Mucosa of rectum (tissue), 2 donors: ENCODE data around the gene ACKR4.
"Not testable (repeated sequence)": the region's sequence is repeated elsewhere in the genome, so short reads cannot be mapped to it uniquely, and the experiment has no call there.

Experiments
- H3K27ac ChIP-seq, 2 donors: one replicate each; pipeline ENCODE4 v1.7.0; 2013; ENCODE audit warnings: inconsistent platforms in 2 of 2, low read depth in 2 of 2, low read length in 2 of 2
- H3K27me3 ChIP-seq, 2 donors: one replicate each; pipeline ENCODE4 v1.7.0; 2013; ENCODE audit warnings: low read length in 2 of 2; ENCODE audit not compliant: control insufficient read depth in 2 of 2, insufficient read depth in 2 of 2
- H3K36me3 ChIP-seq, 2 donors: one replicate each; pipeline ENCODE4 v1.7.0; 2013; ENCODE audit warnings: low read length in 2 of 2; ENCODE audit not compliant: control insufficient read depth in 2 of 2, insufficient read depth in 2 of 2
- H3K4me1 ChIP-seq, 2 donors: one replicate each; pipeline ENCODE4 v1.7.0; 2013; ENCODE audit warnings: low read length in 2 of 2, mild to moderate bottlenecking in 1 of 2; ENCODE audit not compliant: control insufficient read depth in 2 of 2, insufficient read depth in 2 of 2
- H3K4me3 ChIP-seq, 2 donors: one replicate each; pipeline ENCODE4 v1.7.0; 2013; ENCODE audit warnings: low read length in 2 of 2
- H3K9ac ChIP-seq, 2 donors: one replicate each; pipeline ENCODE4 v1.7.0; 2013; ENCODE audit warnings: low read length in 2 of 2, low read depth in 1 of 2, mild to moderate bottlenecking in 1 of 2
- H3K9me3 ChIP-seq, 2 donors: one replicate each; pipeline ENCODE4 v1.7.0; 2013; ENCODE audit warnings: low read length in 2 of 2; ENCODE audit not compliant: control insufficient read depth in 2 of 2
- donor health status: healthy.
- donor health status: Normal muscosa, but diverticular disease.

ACKR4 gene

GRCh38 chr3:132596816-132597433 lies at the start of gene ACKR4:
ACKR4 (plus strand) TSS chr3:132597270; CDS start chr3:132600398, 3,128 bp downstream.
- H3K9ac ChIP-seq, result no peak within 1 kb of the TSS
- no peaks in the 10 kb centered on the region for H3K9me3 ChIP-seq
- H3K36me3 ChIP-seq, result peaks cover 0 to 8% of the 10 kb centered on the region in 2 donors
- H3K27me3 ChIP-seq, result no peaks in the 10 kb centered on the region
- no peak within 1 kb of the TSS for H3K27ac ChIP-seq
- no peaks in the 10 kb centered on the region for H3K4me1 ChIP-seq
- H3K4me3 ChIP-seq, result peak within 1 kb of the TSS; percentile 9 to 31

- H3K36me3 ChIP-seq, result no peaks in the 10 kb centered on the region
- no peaks in the 10 kb centered on the region for H3K9me3 ChIP-seq
- no peak overlapping the region for H3K4me3 ChIP-seq
- no peaks in the 10 kb centered on the region for H3K4me1 ChIP-seq
- H3K9ac ChIP-seq, result no peak overlapping the region
- H3K27ac ChIP-seq, result no peak overlapping the region
- no peaks in the 10 kb centered on the region for H3K27me3 ChIP-seq
These were observed 47.9 kb upstream of the ACKR4 start for GRCh38 chr3:132549169-132549568.

GRCh38 chr3:132549890-132550578 lies 47.0 kb upstream of the ACKR4 start:
- Histone ChIP-seq H3K36me3 (no peaks in the 10 kb centered on the region), H3K9ac (no peak overlapping the region), H3K27ac (no peak overlapping the region), H3K4me1 (no peaks in the 10 kb centered on the region), H3K9me3 (no peaks in the 10 kb centered on the region), H3K27me3 (no peaks in the 10 kb centered on the region), H3K4me3 (no peak overlapping the region)

- no peak overlapping the region for H3K4me3 ChIP-seq
- no peak overlapping the region for H3K9ac ChIP-seq
- H3K4me1 ChIP-seq, result no peaks in the 10 kb centered on the region
- no peaks in the 10 kb centered on the region for H3K9me3 ChIP-seq
- H3K27ac ChIP-seq, result no peak overlapping the region
- H3K36me3 ChIP-seq, result no peaks in the 10 kb centered on the region
- H3K27me3 ChIP-seq, result no peaks in the 10 kb centered on the region
These were observed 46.3 kb upstream of the ACKR4 start for GRCh38 chr3:132550579-132551305.

GRCh38 chr3:132553826-132554225 lies 43.2 kb upstream of the ACKR4 start:
- no peaks in the 10 kb centered on the region for H3K27me3 ChIP-seq
- no peak overlapping the region for H3K4me3 ChIP-seq
- H3K9me3 ChIP-seq, result no peaks in the 10 kb centered on the region
- H3K36me3 ChIP-seq, result peaks cover 0 to 5% of the 10 kb centered on the region in 2 donors
- H3K4me1 ChIP-seq, result no peaks in the 10 kb centered on the region
- no peak overlapping the region for H3K27ac ChIP-seq
- H3K9ac ChIP-seq, result no peak overlapping the region

- H3K4me3 ChIP-seq, result no peak overlapping the region
- no peaks in the 10 kb centered on the region for H3K27me3 ChIP-seq
- H3K36me3 ChIP-seq, result peaks cover 0 to 5% of the 10 kb centered on the region in 2 donors
- H3K9me3 ChIP-seq, result no peaks in the 10 kb centered on the region
- no peak overlapping the region for H3K9ac ChIP-seq
- no peak overlapping the region for H3K27ac ChIP-seq
- H3K4me1 ChIP-seq, result no peaks in the 10 kb centered on the region
These were observed 42.6 kb upstream of the ACKR4 start for GRCh38 chr3:132554437-132554836.

- Histone ChIP-seq H3K27me3 (no peaks in the 10 kb centered on the region), H3K27ac (no peak overlapping the region), H3K4me1 (no peaks in the 10 kb centered on the region), H3K4me3 (no peak overlapping the region), H3K9me3 (no peaks in the 10 kb centered on the region), H3K36me3 (peaks cover 0 to 5% of the 10 kb centered on the region in 2 donors), H3K9ac (no peak overlapping the region)
These were observed 41.6 kb upstream of the ACKR4 start for GRCh38 chr3:132555306-132556035.

GRCh38 chr3:132556036-132556386 lies 41.1 kb upstream of the ACKR4 start:
- not testable (repeated sequence) for H3K9me3 ChIP-seq, H3K4me1 ChIP-seq, H3K27ac ChIP-seq, H3K27me3 ChIP-seq, H3K9ac ChIP-seq, H3K36me3 ChIP-seq, H3K4me3 ChIP-seq

GRCh38 chr3:132556508-132557159 lies 40.4 kb upstream of the ACKR4 start:
- no peaks in the 10 kb centered on the region for H3K27me3 ChIP-seq
- H3K36me3 ChIP-seq, result peaks cover 0 to 5% of the 10 kb centered on the region in 2 donors
- no peak overlapping the region for H3K4me3 ChIP-seq
- H3K27ac ChIP-seq, result no peak overlapping the region
- H3K9me3 ChIP-seq, result no peaks in the 10 kb centered on the region
- H3K9ac ChIP-seq, result no peak overlapping the region
- no peaks in the 10 kb centered on the region for H3K4me1 ChIP-seq
